HepG2 (cell line): ENCODE measurements around the gene TBC1D22A. TPM values are rescaled to one million over a fixed set of nuclear protein-coding genes. Genes with fewer than 3 reads are reported as not detected.

Source experiments
- ATAC-seq: fragments of 200-7000 bp; cut with Tn5 transposase; 3 replicates; pipeline ENCODE4 v1.9.1; 2020; ENCODE audit warnings: mild to moderate bottlenecking, moderate library complexity
- BruUV-seq: library from RNA; stranded (reverse); fragments of 400-500 nt; replicated peaks from 2 replicates; lab custom pipeline; 2021; lab: Mats Ljungman, UMichigan
- CTCF ChIA-PET: fragments of 300-600 bp; formaldehyde crosslinking; extraction: SDS; loops from one replicate; lab custom pipeline; 2021; ENCODE audit warnings: low total read pairs, inconsistent platforms, low intra/inter-chr PET ratio; lab: Yijun Ruan, JAX
- POLR2A ChIA-PET: fragments of 350-600 bp; sonication (Branson Sonifier 250); formaldehyde crosslinking; loops from one replicate; lab custom pipeline; 2020; ENCODE audit warnings: antibody characterized with exemption, inconsistent platforms; lab: Yijun Ruan, JAX
- DNase-seq: peaks from one replicate; pipeline ENCODE4 v3.0.0-alpha.2; 2015; ENCODE audit warnings: low spot score
- FAIRE-seq: peaks from 3 replicates; lab custom pipeline; 2011; peaks lifted over from hg19 to GRCh38; lab: Jason Lieb, UNC
- H2AFZ ChIP-seq: one replicate; pipeline ENCODE4 v1.6.1; 2011; ENCODE audit warnings: low read length, inconsistent platforms
- H3K27ac ChIP-seq: fragments of 300-600 bp; 3 replicates; pipeline ENCODE4 v1.8.0; 2011; ENCODE audit warnings: mixed run types, mild to moderate bottlenecking, mixed read lengths, low read length, inconsistent platforms; ENCODE audit not compliant: insufficient read depth; ENCODE audit errors: extremely low read length
- H3K27me3 ChIP-seq, 2 experiments: fragments of 200-600 bp in 1 of 2; 2 replicates in 1 of 2; 3 replicates in 1 of 2; pipeline versions ENCODE4 v1.6.0 to v1.8.0; 2011; ENCODE audit warnings: low read length in 2 of 2, mild to moderate bottlenecking in 2 of 2, moderate library complexity in 2 of 2, inconsistent platforms in 1 of 2; ENCODE audit not compliant: insufficient read depth in 2 of 2, control insufficient read depth in 1 of 2
- H3K36me3 ChIP-seq, 2 experiments: fragments of 200-600 bp in 1 of 2; replicated peaks in 1 of 2; 2 replicates in 1 of 2; 3 replicates in 1 of 2; pipeline versions ENCODE4 v1.5.1 to v1.8.0; 2011; ENCODE audit warnings: low read length in 2 of 2, inconsistent platforms in 1 of 2; ENCODE audit not compliant: insufficient read depth in 2 of 2, control insufficient read depth in 1 of 2
- H3K4me1 ChIP-seq: 2 replicates; pipeline ENCODE4 v1.5.1; 2012; ENCODE audit warnings: low read length, inconsistent platforms; ENCODE audit not compliant: insufficient read depth
- H3K4me2 ChIP-seq: 2 replicates; pipeline ENCODE4 v1.6.0; 2011; ENCODE audit warnings: low read depth, low read length, inconsistent platforms
- H3K4me3 ChIP-seq, 3 experiments: fragments of 200-600 bp in 1 of 3; sonication (generic), shearing (Covaris generic) in 1 of 3; replicated peaks in 1 of 3; 2 replicates each; pipeline ENCODE4 v1.5.1; 2011 to 2016; ENCODE audit warnings: low read length in 3 of 3, inconsistent platforms in 2 of 3, low read depth in 2 of 3, mild to moderate bottlenecking in 2 of 3, control low read depth in 1 of 3, mixed read lengths in 1 of 3; ENCODE audit not compliant: insufficient read depth in 1 of 3
- H3K79me2 ChIP-seq: one replicate; pipeline ENCODE4 v1.6.1; 2011; ENCODE audit warnings: low read length, inconsistent platforms; ENCODE audit not compliant: insufficient read depth
- H3K9ac ChIP-seq: 2 replicates; pipeline ENCODE4 v1.6.0; 2011; ENCODE audit warnings: mild to moderate bottlenecking, low read depth, low read length, inconsistent platforms; ENCODE audit not compliant: insufficient read depth
- H3K9me3 ChIP-seq: 2 replicates; pipeline ENCODE4 v1.5.1; 2012; ENCODE audit warnings: mild to moderate bottlenecking, low read length
- H4K20me1 ChIP-seq: 2 replicates; pipeline ENCODE4 v1.6.0; 2011; ENCODE audit warnings: inconsistent platforms, mild to moderate bottlenecking, low read length, moderate library complexity; ENCODE audit not compliant: insufficient read depth
- ATAD3A ChIP-seq: sonication (generic); formaldehyde crosslinking; IDR thresholded peaks from 2 replicates; pipeline ENCODE4 v1.4.0; 2020; ENCODE audit warnings: missing genetic modification reagents
- CERS6 ChIP-seq: sonication (generic); formaldehyde crosslinking; IDR thresholded peaks from 2 replicates; pipeline ENCODE4 v1.5.0; 2020; ENCODE audit warnings: missing genetic modification reagents
- CSRNP2 ChIP-seq: sonication (generic); formaldehyde crosslinking; conservative IDR thresholded peaks from 2 replicates; pipeline ENCODE4 v1.8.0; 2022; ENCODE audit warnings: low read depth, missing genetic modification reagents
- HNRNPL ChIP-seq: fragments of 200-400 bp; formaldehyde crosslinking; IDR thresholded peaks from 2 replicates; pipeline ENCODE4 v1.6.1; 2017; ENCODE audit warnings: mild to moderate bottlenecking, low read depth, low read length
- NR0B2 ChIP-seq: sonication (generic); formaldehyde crosslinking; IDR thresholded peaks from 2 replicates; pipeline ENCODE4 v1.4.0; 2020; ENCODE audit warnings: mild to moderate bottlenecking, missing genetic modification reagents
- RELA ChIP-seq: sonication (generic); formaldehyde crosslinking; IDR thresholded peaks from 2 replicates; pipeline ENCODE4 v1.4.0; 2020; ENCODE audit warnings: missing genetic modification reagents
- SRY ChIP-seq: sonication (generic); formaldehyde crosslinking; IDR thresholded peaks from 2 replicates; pipeline ENCODE4 v1.8.0; 2022; ENCODE audit warnings: mild to moderate bottlenecking, missing genetic modification reagents
- ZNF143 ChIP-seq: sonication (generic); formaldehyde crosslinking; IDR thresholded peaks from 2 replicates; pipeline ENCODE4 v1.4.0; 2020; ENCODE audit warnings: missing genetic modification reagents
- ZNF414 ChIP-seq: sonication (generic); formaldehyde crosslinking; IDR thresholded peaks from 2 replicates; pipeline ENCODE4 v1.5.0; 2020; ENCODE audit warnings: missing genetic modification reagents
- ZNF713 ChIP-seq: sonication (generic); formaldehyde crosslinking; IDR thresholded peaks from 2 replicates; pipeline ENCODE4 v1.4.0; 2020; ENCODE audit warnings: mild to moderate bottlenecking, missing genetic modification reagents
- ZNF776 ChIP-seq: sonication (generic); formaldehyde crosslinking; IDR thresholded peaks from 2 replicates; pipeline ENCODE4 v1.4.0; 2020; ENCODE audit warnings: mild to moderate bottlenecking, missing genetic modification reagents
- WGBS: methylation state at CpG from one replicate; pipeline ENCODE4 v1.1.6; 2017; ENCODE audit warnings: low lambda C conversion rate; 5-methylcytosine and 5-hydroxymethylcytosine counted together
- in situ Hi-C: cut with HindIII; loops from 2 replicates; pipeline ENCODE4 v1.10.0; 2017; ENCODE audit warnings: low pct_unique_long_range_greater_than_20kb; ENCODE audit not compliant: extremely low pct_ligation_motif_present
- intact Hi-C: fragments of 100-400 bp; cut with micrococcal nuclease; formaldehyde crosslinking; loops from one replicate; pipeline ENCODE4 v1.10.0; 2022; ENCODE audit not compliant: unreplicated experiment
- polyA plus RNA-seq, 8 experiments: library from polyadenylated mRNA; depleted of rRNA in 3 of 8; stranded (reverse) in 7 of 8; unstranded in 1 of 8; fragments of >200 nt; fragmentation: Illumina TruSeq in 4 of 8; extraction: Trizol in 4 of 8; gene quantifications; 2 replicates each; pipeline versions ENCODE4 v1.2.1 to v1.2.3, GENCODE V29; 2011 to 2016; ENCODE audit warnings: low read depth in 4 of 8, missing spikeins in 1 of 8, mixed read lengths in 1 of 8; ENCODE audit not compliant: insufficient read depth in 1 of 8
- total RNA-seq, 5 experiments: library from RNA; depleted of rRNA; stranded (reverse); fragments of >200 nt; fragmentation: Illumina TruSeq; extraction: Trizol; gene quantifications; 2 replicates each; pipeline ENCODE4 v1.2.3, GENCODE V29; 2016; ENCODE audit warnings: low read depth in 1 of 5

TBC1D22A gene
- total and polyA plus RNA-seq, 2 of the 13 experiments (the other 11 are each of a cell fraction or from before 2014, with no cell fraction given) = 17.3 to 18.0 TPM

- intact Hi-C loops = no loop called here
- Histone ChIP-seq H3K79me2 (no peaks in the 10 kb centered on the region), H3K9me3 (peaks cover 8% of the 10 kb centered on the region), H3K36me3 (no peaks in the 10 kb centered on the region), H3K27ac (peak overlapping the region; percentile 78), H2AFZ (no peak overlapping the region), H3K4me3 (peak overlapping the region in 1 of 3 experiments; percentile 51; a peak in 1 of 6 replicates), H3K4me1 (peaks cover 57% of the 10 kb centered on the region), H3K4me2 (peak overlapping the region; percentile 79), H3K27me3 (peaks cover under 1 to 6% of the 10 kb centered on the region in 2 experiments; a peak in 3 of 5 replicates), H4K20me1 (no peaks in the 10 kb centered on the region), H3K9ac (peak overlapping the region; percentile 63)
- no peak for FAIRE-seq
- ChIA-PET CTCF (no interaction called here), POLR2A (interaction anchor here (1.2 to 3.1 kb wide), 9 partner anchors 9 to 63 kb away, joined by 4 to 42 read pairs (median 8); partner anchors contain the start of gene TBC1D22A)
- 96% methylated on average over 7 of the region's 8 CpGs for WGBS
- in situ Hi-C loops = no loop called here
- BruUV-seq = no TSS peak
- DNase-seq = no peak
- no peak for ATAC-seq
- no peak for TF ChIP-seq ZNF713
- no peak for TF ChIP-seq SRY (CRISPR knock-in tag)
- TF ChIP-seq RELA (CRISPR knock-in tag) = no peak
- TF ChIP-seq CERS6 (CRISPR knock-in tag) = no peak
Measured at GRCh38 chr22:46753360-46753759, 9.1 kb upstream of the TBC1D22A start.

GRCh38 chr22:46753761-46754109, 8.7 kb upstream of the TBC1D22A start:
- peak overlapping the region; percentile 79 for H3K4me2 ChIP-seq
- peak overlapping the region; percentile 78 for H3K27ac ChIP-seq
- intact Hi-C loops = loop anchor here (2.0 kb wide), 1 partner anchor 15 kb away; the partner anchor contains the start of gene CERK
- FAIRE-seq (no peak), DNase-seq (no peak), ATAC-seq (no peak)
- H3K27me3 ChIP-seq = peaks cover 0 to 2% of the 10 kb centered on the region in 2 experiments; a peak in 2 of 5 replicates
- WGBS = 73% methylated on average over 2 of the region's 4 CpGs
- ChIA-PET CTCF (no interaction called here), POLR2A (interaction anchor here (0.6 to 3.1 kb wide), 12 partner anchors 9 to 192 kb away, joined by 3 to 42 read pairs (median 6); partner anchors contain the start of gene TBC1D22A)
- no peaks in the 10 kb centered on the region for H4K20me1 ChIP-seq
- peaks cover 58% of the 10 kb centered on the region for H3K4me1 ChIP-seq
- no TSS peak for BruUV-seq
- no peaks in the 10 kb centered on the region for H3K79me2 ChIP-seq
- H3K9ac ChIP-seq = peak overlapping the region; percentile 63
- H3K9me3 ChIP-seq = peaks cover 8% of the 10 kb centered on the region
- no peak overlapping the region for H2AFZ ChIP-seq
- no peaks in the 10 kb centered on the region for H3K36me3 ChIP-seq
- in situ Hi-C loops = no loop called here
- peak overlapping the region; percentile 0 to 51 (median 12); a peak in 4 of 6 replicates for H3K4me3 ChIP-seq
- TF ChIP-seq ZNF414 = peak; percentile 4; the same call in 1 of the 2 replicates
- TF ChIP-seq CSRNP2 = no peak
- no peak for TF ChIP-seq ZNF143
- TF ChIP-seq HNRNPL = peak; percentile 78; the same call in 1 of the 2 replicates
- no peak for TF ChIP-seq NR0B2 (CRISPR knock-in tag)
- TF ChIP-seq ATAD3A (CRISPR knock-in tag) = no peak
- no peak; the same call in 1 of the 2 replicates for TF ChIP-seq ZNF776 (CRISPR knock-in tag)
